Measurements from ENCODE around the gene UXT.

UXT gene

GRCh38 chrX:47648376-47648775, 10.6 kb downstream of the UXT start:
- no peak for FAIRE-seq

GRCh38 chrX:47646636-47647035, 12.3 kb downstream of the UXT start:
- FAIRE-seq, result no peak

DNA sequence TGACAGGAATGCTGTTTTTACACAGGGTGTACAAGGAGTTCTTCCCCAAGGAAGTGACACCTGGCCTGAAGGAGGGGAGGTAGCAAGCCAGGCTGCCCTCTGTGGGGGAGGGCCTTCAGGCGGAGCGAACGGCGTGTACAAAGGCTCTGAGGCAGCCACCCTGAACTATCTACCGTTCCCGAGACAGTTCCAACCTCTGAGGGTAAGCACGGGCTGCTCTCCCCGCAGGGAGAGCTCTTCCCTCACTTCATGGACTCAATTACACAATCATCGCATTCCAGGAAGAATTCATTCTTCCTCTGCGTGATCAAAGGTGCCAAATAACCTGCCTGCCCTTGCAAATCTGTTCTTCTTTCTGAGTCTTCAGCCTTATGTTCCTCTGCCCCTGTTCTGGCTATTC, 13.4 kb downstream of the UXT start:
- FAIRE-seq, result no peak

GRCh38 chrX:47644557-47645091, 14.4 kb downstream of the UXT start:
- no peak for FAIRE-seq

DNA sequence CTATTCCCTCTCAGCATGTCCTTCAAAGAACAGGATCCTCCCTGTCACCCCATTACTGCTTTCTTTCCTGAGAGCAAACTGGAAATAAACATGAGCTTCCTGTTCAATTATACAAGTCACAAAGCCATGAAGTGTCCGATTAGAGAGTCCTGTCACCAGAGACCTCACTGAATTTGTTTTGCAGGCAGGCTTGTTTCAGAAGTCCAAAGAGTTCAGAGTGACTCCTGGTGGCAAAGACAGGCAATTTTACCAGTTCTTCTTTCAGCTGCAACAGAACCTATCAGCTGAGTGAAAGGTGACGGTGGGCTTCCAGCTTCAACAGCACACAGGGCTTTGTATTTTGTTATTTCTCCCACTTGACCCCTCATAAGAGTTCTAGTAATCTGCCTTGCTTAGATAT, 15.1 kb downstream of the UXT start:
- no peak for FAIRE-seq

GRCh38 chrX:47638816-47639215, 20.2 kb downstream of the UXT start:
- FAIRE-seq, result no peak

DNA sequence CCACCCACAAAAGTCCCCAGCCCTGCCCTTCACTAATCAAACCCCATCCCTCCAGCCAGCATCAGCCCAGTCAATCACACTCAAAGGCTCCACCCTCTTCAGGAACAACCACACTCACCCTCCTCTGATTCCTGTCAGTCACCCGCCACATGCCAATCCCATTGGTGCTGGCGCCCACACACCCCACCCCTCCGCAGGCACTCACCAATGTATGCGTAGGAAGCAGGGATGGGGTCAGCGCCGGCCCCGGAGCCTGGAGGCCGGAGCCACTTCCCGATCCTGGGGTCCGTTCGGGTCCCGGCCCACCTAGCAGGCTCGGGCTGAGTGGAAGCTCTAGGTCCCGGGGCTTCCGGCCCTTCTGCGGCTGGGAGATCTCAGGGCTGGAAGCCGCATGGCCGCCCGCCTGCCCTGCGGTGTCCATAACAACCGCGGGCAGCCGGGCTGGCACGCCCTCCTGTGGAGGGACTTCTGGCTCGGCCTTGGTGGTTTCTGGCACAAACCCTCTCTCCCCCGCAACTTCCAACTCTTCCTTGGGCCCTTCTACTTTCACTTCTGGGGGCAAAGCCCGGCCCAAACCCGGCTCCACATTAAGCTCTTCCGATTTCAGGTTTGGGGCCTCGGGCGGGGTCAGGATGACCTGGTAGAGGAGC, 21.3 kb downstream of the UXT start:
- no peak for FAIRE-seq

DNA sequence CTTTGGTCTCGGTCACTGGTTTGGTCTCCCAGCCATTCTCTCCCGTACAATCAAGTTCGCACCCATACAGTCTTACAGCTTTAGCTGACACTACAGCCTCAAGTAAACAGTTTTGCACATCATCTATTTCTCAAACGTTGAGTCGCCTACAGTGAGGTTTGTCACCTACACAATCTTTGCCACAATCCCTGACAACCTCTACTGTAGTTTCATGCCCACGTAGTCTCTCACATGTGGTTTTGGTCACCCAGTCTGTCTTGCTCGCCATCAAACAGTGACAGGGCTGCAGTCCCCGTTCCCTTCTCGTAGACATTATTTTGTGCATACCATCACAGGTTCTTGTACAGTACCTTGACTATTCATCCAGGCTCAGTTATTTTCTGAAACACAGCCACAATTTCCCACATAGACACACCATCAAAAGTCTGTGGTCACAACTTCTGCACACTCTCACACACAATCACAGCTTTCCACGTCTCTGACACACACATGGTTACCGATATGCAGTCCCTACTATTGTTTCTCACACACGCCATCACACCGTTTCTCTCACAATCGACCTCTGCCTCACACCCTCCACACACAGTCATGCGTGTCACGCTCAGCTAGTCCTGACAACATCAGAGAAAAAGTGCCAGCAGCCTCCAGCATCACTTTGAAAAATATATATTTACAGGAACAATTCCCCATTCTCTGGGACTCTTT, 24.0 kb downstream of the UXT start:
- no peak for FAIRE-seq

- FAIRE-seq, result no peak
Observed at GRCh38 chrX:47633689-47634590, 25.0 kb downstream of the UXT start.

- no peak for FAIRE-seq
Observed at GRCh38 chrX:47632666-47633065, 26.3 kb downstream of the UXT start.

DNA sequence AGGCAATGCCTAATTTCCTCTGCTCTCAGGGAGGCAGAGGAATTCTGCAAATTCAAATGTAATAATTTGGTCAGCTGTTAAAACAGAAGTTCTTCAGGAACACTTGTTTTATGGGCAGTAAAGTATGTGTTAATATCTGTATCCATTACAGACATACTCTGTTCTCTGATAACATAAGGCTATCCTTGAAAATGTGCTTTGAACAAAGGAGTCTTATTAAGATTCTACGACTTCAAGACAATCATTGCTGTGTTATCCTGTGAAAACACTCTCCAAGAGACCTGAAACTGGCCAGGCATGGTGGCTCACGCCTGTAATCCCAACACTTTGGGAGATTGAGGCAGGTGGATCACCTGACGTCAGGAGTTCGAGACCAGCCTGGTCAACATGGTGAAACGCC, 27.3 kb downstream of the UXT start:
- no peak for FAIRE-seq

- FAIRE-seq, result no peak
Observed at GRCh38 chrX:47629419-47630200, 29.4 kb downstream of the UXT start, which contains the start of gene CFP. CFP (minus strand) TSS chrX:47629930; CDS start chrX:47629844, 86 bp downstream.

DNA sequence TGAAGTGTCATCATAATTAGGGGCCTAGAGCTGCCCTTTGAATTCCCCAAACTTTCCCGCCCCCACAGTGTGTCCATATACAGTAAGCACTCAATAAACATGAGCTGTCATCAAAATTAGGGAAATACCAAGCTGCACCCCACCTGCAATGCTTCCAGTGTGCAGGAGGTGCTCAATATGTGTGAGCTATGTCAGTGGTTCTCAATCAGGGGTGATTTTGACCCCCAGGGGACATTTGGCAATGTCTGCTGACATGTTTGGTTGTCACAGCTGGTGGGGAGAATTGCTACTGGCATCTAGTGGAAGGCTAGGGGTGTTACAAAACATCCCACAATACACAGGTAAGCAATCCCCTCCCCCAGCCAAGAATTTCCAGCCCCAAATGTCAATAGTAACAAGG, 30.0 kb downstream of the UXT start:
- FAIRE-seq, result no peak

DNA sequence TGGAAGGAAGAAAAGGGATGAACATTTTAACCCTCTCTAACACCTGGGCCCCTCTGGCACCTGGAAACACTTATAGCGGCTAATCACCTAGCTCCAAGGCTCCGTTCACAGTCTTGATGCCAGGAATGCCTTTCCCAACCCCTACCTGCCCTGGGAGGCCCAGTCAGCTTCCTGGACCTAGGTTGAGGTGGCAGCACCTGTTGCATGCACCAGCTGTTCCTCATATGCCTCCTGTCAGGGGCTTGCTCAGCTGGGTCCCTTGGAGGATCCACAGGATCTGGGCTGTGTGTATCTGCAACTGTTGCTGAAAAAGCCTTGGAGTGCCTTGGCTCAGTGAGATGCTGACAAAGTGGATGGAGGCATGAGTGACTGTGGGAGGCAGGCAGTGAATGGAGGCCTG, 33.6 kb downstream of the UXT start:
- FAIRE-seq, result no peak

DNA sequence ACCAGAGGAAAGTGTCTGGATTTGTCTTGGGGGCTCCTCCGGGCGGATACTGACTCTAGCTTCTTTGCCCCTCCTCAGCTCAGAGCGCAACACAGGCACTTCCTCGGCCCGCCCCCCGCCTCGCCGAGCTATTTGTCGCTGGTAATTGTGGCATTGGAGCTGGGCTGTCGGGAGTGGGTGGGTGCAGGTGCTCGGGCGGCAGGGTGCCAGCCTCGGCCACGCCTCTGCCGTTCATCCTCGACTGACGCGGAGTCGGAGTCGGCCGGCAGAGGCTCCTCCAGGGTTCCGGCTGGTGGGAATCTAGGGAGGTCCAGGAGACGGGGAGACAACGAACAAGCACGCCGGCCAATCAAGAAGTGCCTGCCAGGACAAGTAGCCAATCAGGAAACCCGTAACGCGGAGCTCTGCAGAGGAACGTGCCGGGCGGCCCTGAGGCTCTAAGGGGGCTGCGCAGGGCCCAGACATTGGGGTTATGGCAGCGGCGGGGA, 35.4 kb downstream of the UXT start:
- FAIRE-seq, result no peak

GRCh38 chrX:47621851-47622250, 37.1 kb downstream of the UXT start:
- FAIRE-seq, result no peak

- FAIRE-seq, result no peak
Observed at GRCh38 chrX:47620303-47620685, 38.7 kb downstream of the UXT start.

- no peak for FAIRE-seq
Observed at GRCh38 chrX:47619486-47620302, 39.3 kb downstream of the UXT start, which contains the start of gene SYN1. SYN1 (minus strand) TSS chrX:47619857; CDS start chrX:47619728, 129 bp downstream.

DNA sequence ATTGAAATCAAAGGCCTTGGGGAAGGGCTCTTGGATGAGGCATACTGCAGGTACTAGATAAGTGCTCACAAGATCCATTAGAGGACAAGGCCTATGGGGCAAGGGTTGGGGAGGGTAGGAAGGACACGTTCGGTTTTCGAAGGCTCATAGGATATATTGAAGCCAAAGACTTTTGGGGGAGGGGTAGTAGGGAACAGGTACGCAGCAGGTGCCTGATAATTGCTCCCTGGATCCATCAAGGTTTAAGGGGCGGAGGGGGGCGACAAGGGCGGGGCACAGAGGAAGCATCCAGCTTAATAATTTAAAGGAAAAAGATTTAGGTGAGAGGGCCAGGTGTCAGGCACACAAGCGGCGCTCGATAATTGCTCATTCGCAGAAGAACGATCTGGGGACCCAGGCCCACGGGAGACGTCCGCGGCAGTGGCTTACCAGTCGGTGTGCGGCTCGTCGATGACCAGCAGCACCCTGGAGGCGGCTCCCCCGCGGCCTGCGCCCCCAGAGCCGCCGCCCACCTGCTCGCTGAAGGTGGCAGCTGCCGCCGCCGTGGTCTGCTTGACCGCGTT, 40.0 kb downstream of the UXT start:
- no peak for FAIRE-seq

DNA sequence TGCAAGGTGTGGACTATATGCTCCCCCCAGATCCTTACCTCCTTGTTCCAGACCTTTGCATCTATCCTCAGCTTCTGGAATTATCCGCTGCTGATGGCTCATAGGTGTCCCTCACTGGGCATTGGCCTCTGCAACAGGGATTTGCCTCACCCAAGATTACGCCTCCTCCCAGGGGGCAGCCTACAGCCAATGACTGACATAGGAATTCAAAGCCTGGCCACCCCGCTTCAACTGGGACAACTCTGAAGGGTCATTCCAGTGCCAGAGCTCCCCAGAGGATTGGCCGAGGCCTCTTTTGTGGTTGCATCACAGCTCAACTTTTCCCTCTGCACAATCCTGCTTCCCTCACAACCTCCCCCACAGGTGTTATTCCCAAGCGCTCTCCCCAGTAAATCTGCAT, 44.4 kb downstream of the UXT start:
- no peak for FAIRE-seq

GRCh38 chrX:47613082-47613481, 45.9 kb downstream of the UXT start:
- FAIRE-seq, result no peak

Data from colon (tissue), 2 donors.